NCI-H2029 treated with DMSO at 0.1 percent for 48 hours (cell line): ENCODE results near the gene TRAIP.
"Not testable (repeated sequence)": the region's sequence is repeated elsewhere in the genome, so short reads cannot be mapped to it uniquely, and the experiment has no call there.

Experiments used
- DNase-seq: peaks from one replicate; lab custom pipeline; 2025; lab: John Stamatoyannopoulos, UW

Gene TRAIP

DNA sequence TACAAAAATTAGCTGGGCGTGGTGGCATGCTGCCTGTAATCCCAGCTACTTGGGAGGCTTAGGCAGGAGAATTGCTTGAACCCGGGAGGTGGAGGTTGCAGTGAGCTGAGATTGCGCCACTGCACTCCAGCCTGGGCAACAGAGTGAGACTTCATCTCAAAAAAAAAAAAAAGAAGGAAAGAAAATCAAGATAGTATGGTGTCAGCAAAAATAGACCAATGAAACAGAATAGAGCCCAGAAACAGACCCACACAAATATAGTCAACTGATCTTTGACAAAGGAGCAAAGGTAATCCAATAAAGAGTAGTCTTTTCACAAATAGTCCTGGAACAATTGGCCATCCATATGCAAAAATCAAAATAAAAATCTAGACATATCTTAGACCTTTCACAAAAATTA, 33.2 kb downstream of the TRAIP start:
- DNase-seq = not testable (repeated sequence)

- peak; percentile 60 for DNase-seq
Observed at GRCh38 chr3:49813497-49814174, 42.7 kb downstream of the TRAIP start, which contains the start of gene UBA7. TSS of gene UBA7 (minus strand) at chr3:49813953. CDS start at chr3:49813787, 166 bp downstream.

GRCh38 chr3:49812916-49813496, 43.4 kb downstream of the TRAIP start:
- DNase-seq = no peak

- no peak for DNase-seq
Observed at GRCh38 chr3:49807431-49808114, 48.8 kb downstream of the TRAIP start.

DNA sequence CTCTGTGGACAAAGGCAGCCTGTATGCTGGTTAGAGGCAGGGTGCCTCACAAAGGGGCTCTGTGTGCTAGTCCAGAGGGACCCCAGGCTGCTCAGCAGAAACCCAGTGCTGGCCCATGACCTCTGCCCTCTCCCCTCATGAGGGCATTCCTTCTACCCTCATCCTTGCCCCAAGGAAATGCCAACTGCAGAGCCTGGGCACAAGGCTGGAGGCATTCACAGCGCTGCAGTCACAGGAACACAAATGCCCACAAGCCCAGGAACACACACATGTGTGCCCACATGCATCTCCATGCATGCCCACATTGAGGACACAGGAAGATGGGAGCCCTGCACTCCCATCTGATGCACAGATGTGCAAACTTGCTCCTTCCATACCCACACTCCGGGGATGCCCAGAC, 49.5 kb downstream of the TRAIP start:
- no peak for DNase-seq

DNA sequence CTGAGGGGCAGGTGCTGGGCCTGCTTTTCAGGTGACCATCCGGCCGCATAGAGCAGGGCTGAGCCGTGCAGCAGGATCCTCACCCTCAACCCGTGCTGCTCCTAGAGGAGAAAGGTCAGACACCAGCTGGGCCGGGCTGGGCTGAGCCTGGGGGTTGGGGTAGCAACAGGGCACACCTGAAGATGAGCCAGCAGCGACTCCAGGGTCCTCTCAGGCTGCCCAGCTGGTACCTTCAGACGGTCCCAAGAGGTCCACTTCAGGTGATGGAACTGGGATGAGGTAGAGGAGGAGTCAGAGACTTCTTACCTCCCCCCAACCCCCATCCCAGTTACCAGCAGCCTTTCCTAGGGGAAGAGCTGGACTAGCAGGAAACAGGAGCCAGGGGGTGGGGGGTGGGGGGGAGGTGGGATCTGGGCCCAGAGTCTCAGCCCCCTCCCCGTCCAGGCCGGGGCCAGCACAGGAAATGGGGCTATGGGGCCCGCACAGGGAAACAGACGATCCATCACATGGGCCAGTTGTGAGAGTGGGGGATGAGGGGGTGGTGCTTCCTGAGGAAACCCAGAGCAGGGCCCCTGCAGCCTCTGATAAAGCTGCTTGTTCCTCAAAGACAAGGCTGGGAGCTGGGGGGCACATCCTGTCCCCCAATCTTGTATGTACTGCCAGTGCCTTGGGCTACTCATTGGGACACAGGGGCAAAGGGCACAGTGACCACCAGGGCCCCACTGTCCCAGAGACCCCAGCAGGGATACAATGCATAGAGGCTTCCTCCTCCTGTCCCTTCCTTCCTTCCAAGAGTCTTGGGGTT, 50.3 kb downstream of the TRAIP start:
- no peak for DNase-seq

DNA sequence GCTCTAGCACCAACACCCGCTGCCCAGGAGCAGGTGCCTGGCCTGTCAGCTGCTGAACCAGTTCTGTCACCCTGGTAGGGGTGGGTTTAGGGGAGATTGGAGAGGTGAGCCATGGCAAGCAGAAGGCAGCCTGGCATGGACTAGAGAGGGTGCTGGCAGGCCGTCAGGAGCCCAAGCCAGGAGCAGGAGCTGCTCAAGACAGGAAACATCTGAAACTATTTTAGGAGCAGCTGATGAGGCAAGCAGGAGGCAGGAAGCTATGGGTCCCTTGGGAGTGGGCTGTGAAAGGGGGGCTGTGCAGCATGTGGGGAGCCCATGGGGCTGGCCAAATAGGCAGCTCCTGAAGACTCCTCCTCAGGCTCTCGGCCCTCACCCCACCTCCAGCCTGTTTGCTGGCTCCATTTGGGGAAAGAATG, 51.0 kb downstream of the TRAIP start:
- peak; percentile 71 for DNase-seq

- no peak for DNase-seq
Observed at GRCh38 chr3:49804141-49805041, 52.0 kb downstream of the TRAIP start.

- no peak for DNase-seq
Observed at GRCh38 chr3:49803465-49804140, 52.8 kb downstream of the TRAIP start.

DNA sequence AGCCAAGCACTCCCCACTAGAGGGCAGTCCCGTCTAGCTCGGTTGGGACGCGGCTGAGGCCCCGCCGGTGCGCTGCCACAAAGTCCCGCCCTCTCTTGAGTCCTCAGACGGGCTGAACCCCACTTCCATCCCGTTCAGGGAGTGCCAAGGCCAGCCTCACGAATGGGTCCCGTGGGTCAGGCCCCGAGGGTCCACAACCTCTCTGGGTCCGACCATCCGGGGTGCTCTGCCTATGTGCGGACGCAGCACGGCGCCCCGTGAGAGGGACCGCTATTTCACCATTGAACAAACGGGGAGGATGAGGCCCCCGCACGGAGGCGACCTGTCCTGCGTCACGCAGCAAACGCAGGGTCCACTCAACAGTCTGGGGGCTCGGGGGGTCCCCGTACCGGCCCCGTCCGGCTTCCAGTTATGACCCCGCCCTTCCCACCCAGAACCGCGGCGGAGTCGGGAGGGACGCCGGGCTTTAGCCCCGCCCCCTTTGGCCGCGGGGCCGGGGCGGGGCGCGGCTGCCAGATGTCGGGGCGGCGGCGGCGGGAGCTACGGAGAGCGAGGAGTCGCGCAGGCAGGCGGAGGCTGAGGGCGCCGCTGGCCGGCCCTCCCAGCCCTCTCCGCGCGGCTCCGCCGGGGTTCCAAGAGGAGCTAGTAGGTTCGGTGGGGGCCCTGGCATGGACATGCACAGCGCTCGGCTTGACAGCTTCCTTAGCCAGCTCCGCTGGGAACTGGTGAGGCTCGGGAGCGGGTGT, 53.5 kb downstream of the TRAIP start, which contains the start of gene INKA1:
TSS of gene INKA1 (plus strand) at position 543 of the 746 bp plus-strand sequence. CDS start at position 675, 132 bp downstream.
- DNase-seq = peak; percentile 44

DNA sequence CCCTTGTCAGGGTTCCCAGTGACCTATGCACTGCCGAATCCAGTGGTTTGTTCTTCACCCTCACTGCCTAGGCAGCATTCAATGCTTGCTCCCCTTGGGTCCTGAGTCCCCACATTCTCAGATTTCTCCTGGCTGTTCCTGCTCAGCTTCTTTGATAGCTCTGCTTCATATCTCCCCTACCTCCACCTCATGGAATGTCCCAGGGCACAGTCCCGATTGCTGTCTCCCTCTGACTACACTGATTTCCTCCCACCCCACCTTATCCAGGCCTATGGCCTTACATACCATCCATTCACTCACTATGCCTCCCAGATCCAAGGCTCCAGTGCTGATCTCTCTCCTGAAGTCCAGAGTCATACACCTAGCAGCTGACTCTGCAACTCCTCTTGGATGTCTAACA, 55.2 kb downstream of the TRAIP start:
- no peak for DNase-seq

DNA sequence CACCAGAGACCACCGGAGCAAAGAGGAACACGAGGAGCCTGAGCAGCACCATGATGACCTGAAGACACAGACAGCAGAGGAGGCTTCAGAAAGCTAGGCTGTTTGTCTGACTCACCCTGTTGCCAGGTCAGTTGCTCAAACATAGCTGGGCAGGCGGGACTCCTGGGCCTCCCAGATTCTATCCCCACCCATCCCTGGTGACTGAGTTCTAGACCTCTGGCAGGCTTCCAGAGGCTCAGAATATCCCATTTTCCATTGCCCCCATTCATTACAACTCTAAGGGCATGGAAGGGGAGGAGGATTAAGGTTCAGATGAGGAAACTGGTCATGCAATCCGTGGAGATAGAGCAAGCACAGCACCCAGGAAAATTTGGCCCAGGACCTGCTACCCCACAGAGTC, 56.6 kb downstream of the TRAIP start, which contains the start of gene CDHR4:
TSS of gene CDHR4 (minus strand) at position 113 of the 400 bp plus-strand sequence. CDS start at position 52, 61 bp downstream.
- DNase-seq = no peak

GRCh38 chr3:49799105-49799504, 57.3 kb downstream of the TRAIP start:
- no peak for DNase-seq

DNA sequence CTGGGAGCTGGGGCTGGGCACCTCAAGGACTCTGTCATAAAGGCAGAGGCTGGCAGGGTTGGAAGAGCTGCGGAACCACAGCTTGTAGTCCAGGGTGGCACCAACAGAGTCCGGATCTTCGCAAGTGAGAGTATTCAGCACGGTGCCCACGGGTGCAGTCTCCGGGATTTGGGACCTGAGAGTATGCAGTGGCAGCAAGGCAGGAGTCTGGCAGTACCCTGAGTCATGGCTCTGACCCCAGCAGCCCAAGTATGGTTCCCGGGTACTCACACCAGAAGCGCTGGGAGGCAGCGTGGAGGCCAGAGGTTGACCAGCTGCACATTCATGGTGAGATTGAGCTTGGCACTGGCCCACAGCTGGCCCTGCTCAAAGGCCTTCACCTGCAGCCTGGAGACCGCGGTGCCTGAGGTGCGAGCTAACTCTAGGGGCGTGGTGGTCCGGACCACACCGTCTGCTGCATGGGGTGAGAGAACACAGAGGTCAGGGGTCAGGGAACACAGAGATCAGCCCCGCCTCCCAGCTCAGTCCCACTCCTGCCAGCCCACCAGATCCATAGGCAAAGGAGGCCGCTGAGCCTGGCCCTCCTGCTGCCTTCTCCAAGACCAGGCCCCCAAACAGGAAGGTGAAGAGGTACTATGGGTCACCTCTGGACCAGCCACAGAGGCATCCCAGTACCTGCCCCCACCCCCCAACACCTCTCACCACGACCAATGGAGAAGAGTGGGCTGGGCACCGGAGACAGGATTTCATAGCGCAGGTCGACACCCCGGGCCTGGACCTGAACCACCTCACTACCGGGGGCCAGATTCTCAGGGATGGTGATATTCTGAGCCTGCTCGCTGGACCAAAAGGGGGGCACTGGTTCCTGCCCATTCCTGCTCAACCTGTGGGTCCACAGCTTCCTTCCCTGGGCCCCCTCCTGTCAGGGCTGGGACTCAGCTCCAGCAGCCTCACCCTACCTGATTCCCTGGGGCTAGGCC, 61.1 kb downstream of the TRAIP start:
- DNase-seq = no peak

- DNase-seq = no peak
Observed at GRCh38 chr3:49794431-49794830, 61.9 kb downstream of the TRAIP start.

DNA sequence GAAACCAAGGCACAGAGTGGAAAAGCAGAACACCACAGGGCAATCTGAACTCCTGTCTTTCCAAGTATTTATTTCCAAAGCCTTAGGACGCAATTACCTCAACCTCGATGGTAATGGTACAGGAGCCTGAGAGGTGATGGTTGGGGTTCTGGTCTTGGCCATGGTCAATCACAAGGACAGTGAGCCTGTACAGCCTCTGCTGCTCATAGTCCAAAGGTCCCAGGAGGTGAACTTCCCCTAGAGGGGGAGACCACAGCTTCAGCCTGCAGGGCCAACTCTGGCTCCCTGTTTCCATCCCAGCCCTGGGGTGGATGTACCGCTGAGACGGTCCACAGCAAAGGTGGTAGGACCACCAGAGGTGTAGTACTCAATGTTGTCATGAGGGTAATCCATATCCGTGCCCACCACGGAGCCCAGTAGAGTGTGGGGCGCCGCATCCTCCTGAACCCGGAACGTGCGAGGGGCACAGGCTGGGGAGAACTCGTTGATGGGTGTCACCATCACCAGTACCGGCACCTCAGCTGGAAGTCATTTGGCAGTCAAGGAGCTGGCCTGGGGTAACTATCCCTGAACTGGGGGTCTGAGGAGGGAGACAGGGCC, 62.8 kb downstream of the TRAIP start:
- DNase-seq = no peak

DNA sequence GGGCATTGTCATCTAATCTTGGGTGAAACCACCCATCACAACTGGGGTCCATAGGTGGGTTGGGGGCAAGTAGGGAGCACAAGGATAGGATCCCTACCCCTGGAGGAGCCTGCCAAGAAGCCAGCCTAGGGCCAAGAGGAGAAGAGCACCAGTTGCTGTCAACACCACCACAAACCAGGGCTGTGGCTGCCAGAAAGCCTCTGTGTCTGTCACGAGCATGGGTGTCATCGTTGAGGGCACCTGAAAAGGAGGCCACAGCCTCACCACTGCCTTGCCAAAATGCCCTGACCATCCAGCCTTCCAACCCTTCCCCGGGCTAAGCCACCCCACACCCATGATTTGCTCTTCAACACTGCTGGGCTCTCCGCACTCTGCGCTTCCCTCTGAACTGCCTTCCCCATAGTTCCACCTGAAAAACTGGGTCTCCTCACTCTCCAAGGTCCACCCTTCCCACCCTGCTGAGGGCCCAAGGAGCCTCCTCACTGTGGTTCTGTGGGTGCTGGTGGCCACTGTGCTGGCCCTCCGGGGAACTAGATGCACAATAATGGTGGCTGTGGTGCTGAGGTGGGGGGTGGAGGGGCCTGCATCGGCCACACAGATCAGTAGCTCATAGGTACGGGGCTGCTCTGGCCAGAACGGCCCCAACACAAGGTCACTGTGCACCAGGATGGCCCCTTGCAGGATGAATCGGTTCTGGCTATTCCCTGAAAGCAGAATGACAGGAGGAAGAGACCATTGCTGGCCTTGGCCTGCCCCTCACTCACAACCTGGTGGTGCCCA, 63.8 kb downstream of the TRAIP start:
- no peak for DNase-seq
